NB4 (cell line): ENCODE results near the gene ASB14.

Experiments used
- CTCF ChIP-seq: IDR thresholded peaks from one replicate; pipeline ENCODE4 v1.5.1; 2012; ENCODE audit warnings: low read depth, low read length
- MAX ChIP-seq: IDR thresholded peaks from 2 replicates; pipeline ENCODE4 v1.6.1; 2011; ENCODE audit warnings: low read depth, low read length
- POLR2A ChIP-seq: IDR thresholded peaks from 2 replicates; pipeline ENCODE4 v1.6.1; 2011; ENCODE audit warnings: mild to moderate bottlenecking; ENCODE audit not compliant: insufficient read length; ENCODE audit errors: extremely low read depth

- TF ChIP-seq CTCF = no peak
- TF ChIP-seq POLR2A = no peak
- no peak for TF ChIP-seq MAX
Measured at GRCh38 chr3:57261119-57261518, 31.4 kb downstream of the ASB14 start.
